DMS114 treated with DMSO at 0.1 percent for 48 hours (cell line): ENCODE data around the gene PGAP6.
"Not testable (repeated sequence)": the region's sequence is repeated elsewhere in the genome, so short reads cannot be mapped to it uniquely, and the experiment has no call there.

Source experiments
- DNase-seq: peaks from one replicate; lab custom pipeline; 2025; ENCODE audit not compliant: unreplicated experiment; lab: John Stamatoyannopoulos, UW

Gene PGAP6, protein sequence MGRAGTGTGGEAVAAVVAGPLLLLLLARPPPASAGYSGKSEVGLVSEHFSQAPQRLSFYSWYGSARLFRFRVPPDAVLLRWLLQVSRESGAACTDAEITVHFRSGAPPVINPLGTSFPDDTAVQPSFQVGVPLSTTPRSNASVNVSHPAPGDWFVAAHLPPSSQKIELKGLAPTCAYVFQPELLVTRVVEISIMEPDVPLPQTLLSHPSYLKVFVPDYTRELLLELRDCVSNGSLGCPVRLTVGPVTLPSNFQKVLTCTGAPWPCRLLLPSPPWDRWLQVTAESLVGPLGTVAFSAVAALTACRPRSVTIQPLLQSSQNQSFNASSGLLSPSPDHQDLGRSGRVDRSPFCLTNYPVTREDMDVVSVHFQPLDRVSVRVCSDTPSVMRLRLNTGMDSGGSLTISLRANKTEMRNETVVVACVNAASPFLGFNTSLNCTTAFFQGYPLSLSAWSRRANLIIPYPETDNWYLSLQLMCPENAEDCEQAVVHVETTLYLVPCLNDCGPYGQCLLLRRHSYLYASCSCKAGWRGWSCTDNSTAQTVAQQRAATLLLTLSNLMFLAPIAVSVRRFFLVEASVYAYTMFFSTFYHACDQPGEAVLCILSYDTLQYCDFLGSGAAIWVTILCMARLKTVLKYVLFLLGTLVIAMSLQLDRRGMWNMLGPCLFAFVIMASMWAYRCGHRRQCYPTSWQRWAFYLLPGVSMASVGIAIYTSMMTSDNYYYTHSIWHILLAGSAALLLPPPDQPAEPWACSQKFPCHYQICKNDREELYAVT

GRCh38 chr16:381789-382717, at the start of gene PGAP6:
PGAP6 (minus strand) TSS chr16:381978; CDS start chr16:381821, 157 bp downstream.
- no peak for DNase-seq

DNA sequence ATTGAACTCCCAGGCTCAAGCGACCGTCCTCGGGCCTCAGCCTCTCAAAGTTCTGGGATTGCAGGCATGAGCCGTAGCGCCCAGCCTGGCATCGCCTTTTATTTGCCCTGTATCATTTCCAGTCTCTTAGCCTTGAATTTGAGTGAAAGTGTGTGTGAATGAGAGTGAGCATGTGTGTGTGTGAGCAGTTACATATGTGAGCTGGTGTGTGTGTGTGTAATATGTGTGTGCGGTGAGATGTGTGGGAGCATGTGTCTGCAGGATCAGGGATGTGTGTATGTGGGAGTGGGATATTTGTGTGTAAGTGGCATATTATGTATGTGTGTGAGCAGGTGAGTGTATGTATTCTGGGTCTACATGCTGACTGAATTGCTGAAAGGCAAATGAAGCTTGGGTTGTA, 49.1 kb upstream of the PGAP6 start:
- DNase-seq = no peak

DNA sequence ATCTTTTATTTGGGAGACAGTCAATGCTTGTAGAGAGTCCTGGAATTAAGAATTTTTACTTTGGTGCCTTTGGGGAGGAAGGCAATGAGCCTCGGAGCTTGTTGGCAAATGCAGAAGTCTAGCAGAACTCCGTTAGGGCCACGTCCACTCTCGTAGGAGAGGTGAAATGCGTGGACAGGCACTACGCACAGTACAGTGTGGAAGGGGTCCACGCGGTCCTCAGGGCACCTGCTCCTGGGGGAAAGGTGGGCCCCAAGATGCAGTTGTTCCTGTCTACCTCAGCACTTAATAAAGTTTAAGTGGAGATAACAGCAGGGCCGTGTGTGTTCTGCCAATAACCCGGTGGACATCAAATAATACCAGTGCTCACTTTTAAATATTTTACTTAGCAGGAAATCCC, 45.5 kb upstream of the PGAP6 start:
- no peak for DNase-seq

GRCh38 chr16:426906-427249, 45.1 kb upstream of the PGAP6 start:
- no peak for DNase-seq

DNA sequence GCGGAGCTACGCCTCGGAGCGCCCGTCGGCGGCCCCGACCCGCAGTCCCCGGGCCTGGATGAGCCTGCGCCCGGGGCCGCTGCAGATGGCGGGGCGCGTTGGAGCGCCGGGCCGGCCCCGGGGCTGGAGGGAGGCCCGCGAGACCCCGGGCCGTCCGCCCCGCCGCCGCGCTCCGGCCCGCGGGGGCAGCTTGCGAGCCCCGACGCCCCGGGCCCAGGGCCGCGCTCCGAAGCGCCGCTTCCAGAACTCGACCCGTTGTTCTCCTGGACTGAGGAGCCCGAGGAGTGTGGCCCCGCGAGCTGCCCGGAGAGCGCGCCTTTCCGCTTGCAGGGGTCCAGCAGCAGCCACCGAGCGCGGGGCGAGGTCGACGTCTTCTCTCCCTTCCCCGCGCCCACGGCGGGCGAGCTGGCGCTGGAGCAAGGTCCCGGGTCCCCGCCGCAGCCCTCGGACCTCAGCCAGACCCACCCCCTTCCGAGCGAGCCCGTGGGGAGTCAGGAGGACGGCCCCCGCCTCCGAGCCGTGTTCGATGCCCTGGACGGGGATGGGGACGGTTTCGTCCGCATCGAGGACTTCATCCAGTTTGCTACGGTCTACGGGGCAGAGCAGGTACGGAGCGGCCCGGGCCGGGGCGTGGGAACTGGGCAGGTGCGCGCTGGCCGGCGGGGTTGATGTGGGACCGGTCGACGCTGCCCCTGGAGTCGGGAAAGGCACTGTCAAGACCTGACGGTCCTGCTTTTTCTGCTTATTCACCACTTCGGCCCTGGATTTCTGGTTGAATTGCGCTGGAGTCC, 44.5 kb upstream of the PGAP6 start:
- DNase-seq = no peak

- DNase-seq = no peak
Observed at GRCh38 chr16:425740-426114, 43.9 kb upstream of the PGAP6 start.

DNA sequence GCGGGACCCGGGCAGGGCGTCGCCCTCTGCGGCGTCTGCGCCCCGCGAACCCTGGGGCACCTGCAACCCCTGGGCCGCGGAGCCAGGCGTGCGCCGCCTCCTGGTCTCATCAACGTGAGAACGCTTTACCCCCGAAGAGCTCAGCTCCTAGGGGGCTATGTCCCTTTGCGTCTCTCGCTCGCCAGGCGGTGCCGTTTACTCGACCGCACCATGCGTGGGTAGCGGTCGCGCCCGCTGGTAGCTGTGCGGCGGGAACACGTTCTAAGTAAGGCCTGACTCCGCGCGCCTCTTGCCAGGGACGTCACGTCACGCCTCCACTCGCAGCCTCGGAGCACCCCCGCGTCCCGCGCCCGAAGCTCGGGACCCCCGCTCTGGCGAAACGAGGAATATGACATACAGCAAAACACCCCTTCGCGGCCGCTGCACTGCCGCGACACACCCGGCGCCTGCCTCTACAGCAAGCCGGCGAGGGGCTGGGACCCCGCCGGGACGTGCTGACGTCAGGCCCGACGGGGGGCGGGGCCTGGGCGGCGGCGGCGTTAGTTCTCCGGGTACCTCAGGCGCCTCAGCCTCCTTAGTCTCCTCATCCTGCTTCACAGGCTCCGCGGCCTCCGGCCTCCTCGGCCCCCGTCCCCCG, 43.4 kb upstream of the PGAP6 start, which contains the start of gene RAB11FIP3:
RAB11FIP3 (plus strand) TSS at position 568 of the 637 bp plus-strand sequence. CDS start 358 bp downstream, outside the sequence.
- peak; percentile 46 for DNase-seq

DNA sequence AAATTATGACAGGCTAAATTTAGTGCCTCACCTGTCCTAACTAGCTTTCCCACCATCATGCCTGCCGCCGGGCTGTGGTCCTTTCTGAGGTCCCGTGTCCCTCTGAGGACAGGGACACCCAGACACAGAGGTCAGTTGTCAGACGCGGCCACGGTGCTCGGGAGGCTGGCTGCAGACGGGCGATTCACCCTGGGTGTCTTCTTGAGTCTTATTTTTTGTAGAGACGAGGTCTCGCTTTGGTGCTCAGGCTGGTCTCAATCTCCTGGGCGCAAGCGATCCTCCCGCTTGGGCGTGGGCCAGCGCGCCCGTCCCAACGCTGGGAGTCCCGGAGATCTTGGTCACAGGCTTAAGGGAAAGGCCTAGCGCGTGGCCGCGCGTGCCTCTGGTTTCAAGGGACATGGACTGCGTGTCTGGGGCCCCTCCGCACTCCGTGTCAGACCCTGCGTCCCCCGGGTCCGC, 42.9 kb upstream of the PGAP6 start:
- no peak for DNase-seq

- DNase-seq = no peak
Observed at GRCh38 chr16:424033-424622, 42.4 kb upstream of the PGAP6 start.

DNA sequence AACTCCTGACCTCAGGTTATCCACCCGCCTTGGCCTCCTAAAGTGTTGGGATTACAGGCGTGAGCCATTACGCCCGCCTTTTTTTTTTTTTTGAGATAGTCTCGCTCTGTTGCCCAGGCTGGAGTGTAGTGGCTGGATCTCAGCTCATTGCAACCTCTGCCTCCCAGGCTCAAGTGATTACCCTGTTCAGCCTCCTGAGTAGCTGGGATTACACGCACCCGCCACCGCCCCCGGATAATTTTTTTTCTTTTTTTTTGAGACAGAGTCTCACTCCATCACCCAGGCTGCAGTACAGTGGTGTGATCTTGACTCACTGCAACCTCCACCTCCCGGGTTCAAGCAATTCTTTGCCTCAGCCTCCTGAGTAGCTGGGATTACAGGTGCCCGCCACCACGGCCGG, 40.4 kb upstream of the PGAP6 start:
- not testable (repeated sequence) for DNase-seq

DNA sequence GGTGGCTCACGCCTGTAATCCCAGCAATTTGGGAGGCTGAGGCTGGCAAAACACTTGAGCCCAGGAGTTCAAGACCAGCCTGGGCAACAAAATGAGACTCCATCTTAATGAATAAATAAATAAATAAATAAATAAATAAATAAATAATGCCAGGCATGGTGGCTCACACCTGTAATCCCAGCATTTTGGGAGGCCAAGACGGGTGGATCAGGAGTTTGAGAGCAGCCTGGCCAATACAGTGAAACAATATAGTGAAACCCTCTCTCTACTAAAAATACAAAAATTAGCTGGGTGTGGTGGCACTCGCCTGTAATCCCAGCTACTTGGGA, 33.4 kb upstream of the PGAP6 start:
- not testable (repeated sequence) for DNase-seq

GRCh38 chr16:414395-415169, 32.8 kb upstream of the PGAP6 start:
- no peak for DNase-seq

- no peak for DNase-seq
Observed at GRCh38 chr16:411576-412265, 29.9 kb upstream of the PGAP6 start.

- no peak for DNase-seq
Observed at GRCh38 chr16:410516-411178, 28.9 kb upstream of the PGAP6 start.

DNA sequence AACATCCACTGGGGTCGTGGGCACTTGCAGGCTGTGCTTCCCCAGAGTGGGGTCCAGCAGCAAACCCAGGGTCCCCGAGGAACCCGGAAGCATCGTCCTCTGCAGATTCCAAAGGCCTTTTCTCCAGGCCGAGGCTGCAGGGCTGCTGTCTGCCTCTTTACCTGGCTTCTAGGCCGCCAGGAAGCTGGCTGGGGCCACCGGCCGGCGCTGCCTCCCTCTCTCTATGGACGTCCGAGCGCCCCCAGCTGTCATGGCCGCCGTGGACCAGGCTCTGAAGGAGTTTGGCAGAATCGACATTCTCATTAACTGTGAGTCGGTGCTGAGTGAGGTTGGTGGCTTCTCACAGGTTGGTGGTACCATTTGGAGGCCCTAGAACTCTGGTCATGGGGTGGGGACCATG, 25.5 kb upstream of the PGAP6 start:
- no peak for DNase-seq

GRCh38 chr16:405548-406506, 24.0 kb upstream of the PGAP6 start:
- DNase-seq = no peak
